GM11168 (cell line): ENCODE measurements around the gene ABCE1.

Experiments
- in situ Hi-C: fragments of 300-500 bp; cut with MboI; formaldehyde crosslinking; loops from one replicate; pipeline ENCODE4 v1.12.0; 2022; ENCODE audit warnings: low sequenced_read_pairs; ENCODE audit not compliant: unreplicated experiment

Gene ABCE1

DNA sequence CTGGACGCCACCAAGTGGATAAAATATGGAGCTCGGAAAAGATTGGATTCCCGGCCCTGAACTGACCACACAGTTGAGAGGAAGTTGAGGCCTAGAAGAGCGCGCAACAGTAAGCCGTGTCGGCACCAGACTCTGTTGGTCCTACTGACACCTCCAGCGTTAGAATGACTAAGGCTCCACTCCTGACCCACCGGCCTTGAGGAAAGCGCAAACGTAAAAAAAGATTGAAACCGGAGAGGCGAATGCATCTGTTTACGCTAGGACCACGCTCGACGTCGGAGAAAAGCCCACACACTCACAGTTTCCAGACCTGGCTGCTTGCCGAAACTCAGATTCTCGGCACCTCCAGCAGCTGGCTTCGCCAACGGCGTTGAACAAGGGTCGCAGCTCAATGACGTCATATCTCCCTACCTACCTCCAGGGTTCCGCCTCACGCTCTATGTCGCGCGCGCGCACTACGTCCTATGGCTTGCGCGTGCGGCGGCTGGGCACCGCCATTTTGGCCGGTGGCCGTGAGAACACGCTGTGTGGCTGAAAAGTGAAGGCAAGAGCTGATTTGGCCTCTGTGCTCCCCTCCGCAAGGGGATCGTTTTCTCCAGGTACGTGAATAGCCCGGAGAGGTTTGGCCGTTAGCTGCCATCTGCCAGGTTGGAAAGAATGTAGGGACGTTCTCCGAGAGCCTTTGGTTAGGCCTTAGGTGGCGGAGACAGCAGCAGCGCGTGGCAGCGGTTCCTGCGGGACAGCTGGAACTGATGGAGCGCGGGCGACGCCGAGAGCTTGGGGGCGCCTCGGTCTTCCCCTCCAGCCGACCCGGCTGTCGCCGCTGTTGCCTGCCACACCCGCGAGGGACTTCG lies at the start of gene ABCE1, which contains the start of gene ANAPC10:
TSS of gene ABCE1 (plus strand) at position 491 of the 854 bp plus-strand sequence. CDS start 6,102 bp downstream, outside the sequence.
TSS of gene ANAPC10 (minus strand) at position 376 of the 854 bp plus-strand sequence. CDS start 2,097 bp downstream, outside the sequence.
- in situ Hi-C loops = no loop called here

DNA sequence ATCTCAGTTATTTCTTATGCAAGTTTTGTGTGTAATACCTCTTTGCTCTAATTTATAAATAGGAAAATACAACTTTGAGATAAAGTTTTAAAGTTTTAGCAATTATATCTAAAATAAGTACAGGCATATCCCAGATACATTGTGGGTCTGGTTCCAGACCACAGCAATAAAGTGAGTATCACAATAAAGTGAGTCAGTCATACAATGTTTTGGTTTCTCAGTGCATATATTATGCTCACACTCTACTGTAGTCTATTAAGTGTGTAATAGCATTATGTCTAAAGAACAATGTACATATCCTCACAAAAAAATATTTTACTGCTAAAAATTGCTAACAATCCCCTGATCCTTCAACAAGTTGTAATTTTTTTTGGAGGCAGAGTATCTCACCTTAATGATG lies 49.3 kb upstream of the ABCE1 start:
- in situ Hi-C loops = loop anchor here (25.0 kb wide), 1 partner anchor 437 kb away; no protein-coding TSS in a partner anchor

DNA sequence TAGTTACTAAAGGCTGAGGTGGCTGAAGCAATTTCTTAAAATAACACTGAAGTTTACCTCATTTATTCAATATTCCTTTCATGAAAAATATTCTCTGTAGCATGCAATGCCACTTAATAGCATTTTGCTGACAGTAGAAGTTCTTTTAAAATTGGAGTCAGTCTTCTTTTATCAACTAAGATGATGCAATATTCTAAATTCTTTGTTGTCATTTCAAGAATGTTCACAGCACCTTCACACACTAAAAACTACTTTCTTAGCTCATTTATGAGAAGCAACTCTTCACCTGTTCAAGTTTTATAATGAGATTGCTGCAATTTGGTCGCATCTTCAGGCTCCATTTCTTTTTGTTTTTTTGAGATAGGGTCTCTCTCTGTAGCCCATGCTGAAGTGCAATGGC lies 48.9 kb upstream of the ABCE1 start:
- in situ Hi-C loops = loop anchor here (25.0 kb wide), 1 partner anchor 437 kb away; no protein-coding TSS in a partner anchor

DNA sequence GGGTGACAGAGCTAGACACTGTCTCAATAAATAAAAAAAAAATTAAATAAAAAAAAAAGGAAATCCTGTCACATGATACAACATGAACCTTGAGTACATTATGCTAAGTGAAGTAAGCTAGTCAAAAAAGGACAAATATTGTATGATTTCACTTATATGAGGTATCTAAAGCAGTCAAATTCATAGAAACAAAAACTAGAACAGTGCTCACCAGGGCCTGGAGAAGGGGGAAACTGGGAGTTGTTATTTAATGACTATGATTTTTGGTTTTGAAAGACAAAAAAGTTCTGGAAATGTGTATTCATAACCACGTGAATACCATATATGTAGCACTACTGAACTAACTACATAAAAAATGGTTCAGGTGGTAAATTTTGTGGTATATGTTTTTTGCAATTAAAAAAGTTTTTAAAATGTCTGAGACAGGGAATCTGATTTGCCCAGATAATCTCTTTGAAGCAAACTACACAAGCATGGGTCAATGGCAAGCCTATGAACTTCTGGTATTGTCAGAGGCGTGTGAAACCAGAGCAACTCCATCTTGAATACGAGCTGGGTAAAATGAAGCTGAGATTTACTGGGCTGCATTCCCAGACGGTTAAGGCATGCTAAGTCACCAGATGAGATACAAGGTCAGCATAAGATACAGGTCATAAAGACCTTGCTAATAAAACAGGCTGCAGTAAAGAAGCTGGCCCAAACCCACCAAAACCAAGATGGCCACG lies 42.4 kb upstream of the ABCE1 start:
- in situ Hi-C loops = loop anchor here (25.0 kb wide), 1 partner anchor 268 kb away; no protein-coding TSS in a partner anchor

DNA sequence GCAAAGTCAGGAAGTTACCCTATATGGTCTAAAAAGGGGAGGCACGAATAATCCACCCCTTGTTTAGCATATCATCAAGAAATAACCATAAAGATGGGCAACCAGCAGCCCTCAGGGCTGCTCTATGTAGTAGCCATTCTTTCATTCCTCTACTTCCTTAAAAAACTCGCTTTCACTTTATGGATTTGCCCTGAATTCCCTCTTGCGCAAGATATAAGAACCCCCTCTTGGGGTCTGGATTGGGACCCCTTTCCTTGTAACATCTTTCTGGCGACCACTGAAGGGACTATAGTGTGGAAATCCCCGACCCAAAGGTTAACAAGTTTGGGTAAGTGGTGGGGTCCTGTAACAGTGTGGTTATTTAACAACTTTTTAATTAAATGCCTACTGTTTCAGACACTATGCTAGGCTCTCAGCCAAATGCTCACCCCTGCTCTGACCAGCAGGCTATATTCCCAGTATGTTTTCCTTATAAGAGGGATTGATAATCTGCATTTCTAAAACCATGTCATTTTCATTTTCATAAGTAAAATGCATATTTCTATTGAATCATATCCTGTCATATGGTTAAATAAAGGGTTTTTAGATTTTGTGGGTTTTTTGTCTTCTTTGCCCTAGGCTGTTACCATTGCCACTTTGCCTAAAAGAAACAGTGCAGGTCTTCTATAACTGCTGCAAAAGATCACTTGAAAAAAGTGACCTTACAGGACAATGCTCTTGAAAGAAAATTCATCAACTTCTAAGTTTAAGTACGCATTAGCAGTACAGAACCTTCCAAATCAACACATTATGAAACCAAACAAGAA lies 41.6 kb upstream of the ABCE1 start:
- in situ Hi-C loops = loop anchor here (25.0 kb wide), 1 partner anchor 269 kb away; no protein-coding TSS in a partner anchor

DNA sequence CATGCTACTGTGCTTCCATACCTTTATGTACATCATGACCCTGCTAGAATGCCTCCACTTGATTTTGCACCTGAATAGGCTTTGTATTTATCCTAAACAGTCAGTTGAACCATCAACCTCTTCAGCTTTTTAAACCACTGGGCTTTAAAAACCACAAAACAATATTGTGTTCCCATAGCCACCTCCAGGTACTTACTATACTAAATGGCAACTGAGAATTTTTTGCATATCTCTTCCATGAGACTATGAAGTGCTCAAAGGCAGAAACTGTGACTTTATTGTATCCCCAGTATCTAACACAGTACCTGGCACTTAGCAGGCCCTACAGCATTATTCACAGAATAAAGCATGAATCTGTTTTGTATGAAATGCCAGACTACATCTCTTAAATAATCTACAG lies 39.9 kb upstream of the ABCE1 start:
- in situ Hi-C loops = loop anchor here (25.0 kb wide), 1 partner anchor 271 kb away; no protein-coding TSS in a partner anchor

DNA sequence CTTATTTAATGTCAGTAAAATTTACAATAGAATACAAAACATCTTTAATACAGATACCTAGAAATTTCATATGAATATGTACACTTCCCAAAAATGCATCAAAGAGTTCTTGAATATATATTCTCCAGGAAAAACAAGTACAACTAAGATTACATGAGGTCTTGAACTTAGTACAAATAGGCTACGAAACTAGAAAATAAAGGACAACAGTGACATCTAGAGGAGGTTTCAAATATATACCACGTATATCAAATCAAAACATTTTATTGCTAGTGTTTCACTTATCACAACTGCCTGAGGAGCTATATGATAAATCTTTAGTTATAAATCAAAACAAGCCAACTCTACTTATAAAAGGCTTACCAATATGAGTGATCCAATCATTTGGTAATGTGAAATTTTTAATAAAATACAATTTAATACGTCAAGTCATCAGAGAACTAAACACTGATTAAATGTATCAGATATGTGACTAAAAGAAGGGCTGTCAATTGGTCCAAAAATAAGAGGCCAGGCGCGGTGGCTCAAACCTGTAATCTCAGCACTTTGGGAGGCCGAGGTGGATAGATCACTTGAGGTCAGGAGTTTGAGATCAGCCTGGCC lies 36.7 kb upstream of the ABCE1 start:
- in situ Hi-C loops = loop anchor here (10.0 to 25.0 kb wide), 2 partner anchors 274 to 887 kb away; no protein-coding TSS in a partner anchor

DNA sequence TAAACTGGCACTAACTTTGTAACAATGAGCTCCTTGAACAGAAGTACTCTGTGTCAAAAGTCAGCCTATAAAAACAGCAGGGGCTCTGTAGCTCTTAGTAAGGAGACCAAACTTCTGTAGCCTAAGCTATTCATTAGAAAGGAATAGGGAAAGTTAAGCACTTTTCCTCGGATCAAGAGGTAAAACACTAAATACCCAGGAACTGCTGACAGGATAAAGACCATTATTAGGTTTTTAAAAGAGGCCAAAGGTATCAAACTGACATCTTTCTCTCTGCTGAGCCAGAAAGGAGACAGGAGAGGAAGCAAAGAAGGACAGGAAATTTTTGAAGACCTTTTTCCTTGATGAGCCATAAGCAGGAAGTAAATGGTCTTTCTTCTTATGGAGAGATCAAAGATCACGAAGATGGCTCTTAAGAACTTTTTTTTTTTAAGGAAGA lies 32.0 kb upstream of the ABCE1 start:
- in situ Hi-C loops = loop anchor here (10.0 to 25.0 kb wide), 2 partner anchors 279 to 891 kb away; no protein-coding TSS in a partner anchor

DNA sequence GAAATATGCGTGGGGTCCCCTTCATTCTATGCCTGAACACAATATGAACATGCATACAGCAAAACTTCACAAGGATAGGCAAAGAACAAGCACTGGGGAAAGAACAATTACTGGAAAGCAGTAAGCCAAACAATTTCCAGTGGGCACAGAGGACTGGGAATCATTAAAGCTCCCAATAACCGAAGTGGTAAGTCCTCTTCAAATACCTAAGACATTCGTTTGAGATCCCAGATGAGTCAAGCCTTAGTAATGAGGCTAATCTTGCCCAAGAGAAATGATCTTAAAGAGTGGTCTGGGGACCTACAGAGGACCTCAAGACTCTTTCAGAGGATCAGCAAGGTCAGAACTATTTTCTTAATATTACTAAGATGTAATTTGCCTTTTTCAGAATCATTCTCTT lies 28.8 kb upstream of the ABCE1 start:
- in situ Hi-C loops = loop anchor here (10.0 to 25.0 kb wide), 2 partner anchors 282 to 895 kb away; no protein-coding TSS in a partner anchor

DNA sequence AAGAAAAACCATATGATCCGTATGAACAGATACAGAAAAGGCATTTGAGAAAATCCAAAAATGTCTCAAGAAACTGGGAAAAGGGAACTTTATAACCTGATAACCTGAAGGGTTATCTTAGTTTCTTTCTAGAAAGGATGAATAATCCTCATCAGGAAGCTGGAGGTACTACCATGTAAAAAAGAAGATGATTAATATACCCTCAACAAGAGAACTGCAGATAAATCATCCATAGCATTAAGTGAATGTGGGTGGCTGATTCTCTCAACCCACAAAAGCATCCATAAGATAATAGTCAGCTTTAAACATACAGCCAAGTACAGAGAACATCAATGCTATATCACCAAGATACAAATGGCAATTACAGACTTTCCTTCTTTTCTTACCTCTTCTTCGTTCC lies 26.6 kb upstream of the ABCE1 start:
- in situ Hi-C loops = loop anchor here (25.0 kb wide), 1 partner anchor 284 kb away; no protein-coding TSS in a partner anchor

DNA sequence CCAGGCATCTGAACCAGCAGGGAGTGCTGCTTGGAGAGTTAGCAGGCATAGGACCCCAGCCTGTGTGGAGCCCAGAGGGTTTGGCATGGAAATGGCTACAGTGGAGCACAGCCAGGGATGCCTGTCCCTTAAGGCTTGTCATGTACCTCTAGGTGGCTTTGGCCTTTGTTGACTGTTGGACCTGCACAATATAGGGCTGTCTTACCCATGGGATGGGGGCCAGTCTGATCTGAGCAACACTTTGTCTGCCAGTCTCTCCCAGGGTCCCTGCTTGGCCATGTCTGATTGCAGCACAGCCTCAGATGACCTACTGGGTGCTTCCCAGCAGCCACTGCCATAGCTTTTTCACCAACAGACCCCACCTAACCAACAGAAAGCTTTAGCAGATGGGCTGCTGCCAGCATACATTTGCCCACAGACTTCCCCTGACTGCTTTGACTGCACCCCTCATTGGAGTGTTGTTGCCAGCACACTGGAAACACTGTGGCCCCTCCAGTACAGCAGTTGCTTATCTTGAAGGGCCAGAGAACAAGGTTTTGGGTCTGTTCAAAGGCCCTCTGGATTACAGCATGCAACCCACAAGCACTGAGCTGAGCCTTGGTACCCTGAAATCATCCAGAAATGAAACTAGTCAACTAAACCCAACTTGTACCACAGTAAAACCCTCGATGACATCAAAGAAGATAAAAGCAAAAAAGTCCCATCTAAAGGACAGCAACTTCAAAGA lies 22.2 kb upstream of the ABCE1 start:
- in situ Hi-C loops = no loop called here

DNA sequence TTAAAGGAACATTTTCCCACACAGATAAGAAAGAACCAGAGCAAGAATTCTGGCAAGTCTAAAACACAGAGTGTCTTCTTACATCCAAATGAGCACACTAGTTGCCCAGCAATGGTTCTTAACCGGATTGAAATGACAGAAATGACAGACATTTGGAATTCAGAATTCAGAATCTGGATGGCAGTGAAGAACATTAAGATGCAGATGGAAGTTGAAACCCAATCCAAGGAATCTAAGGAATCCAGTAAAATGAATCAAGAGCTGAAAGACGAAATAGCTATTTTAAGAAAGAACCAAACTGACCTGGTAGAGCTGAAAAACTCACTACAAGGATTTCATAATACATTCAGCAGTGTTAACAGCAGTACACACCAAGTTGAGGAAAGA lies 21.6 kb upstream of the ABCE1 start:
- in situ Hi-C loops = no loop called here

DNA sequence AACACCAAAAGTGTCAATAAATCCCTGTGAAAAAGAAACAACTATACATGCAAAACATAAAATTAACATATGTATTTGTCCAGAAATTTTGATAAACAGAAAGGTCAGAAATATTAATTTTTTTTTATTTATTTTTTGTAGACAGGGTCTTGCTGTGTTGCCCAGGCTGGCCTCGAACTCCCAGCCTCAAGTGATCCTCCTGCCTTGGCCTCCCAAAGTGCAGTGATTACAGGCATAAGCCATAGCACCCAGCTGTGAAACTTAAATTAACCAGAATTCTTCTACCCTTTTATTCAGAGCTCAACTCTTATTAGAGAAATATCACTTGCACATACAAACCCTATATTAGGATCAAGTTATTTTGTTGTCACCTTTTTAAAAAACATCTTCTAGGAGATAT lies 16.4 kb upstream of the ABCE1 start:
- in situ Hi-C loops = no loop called here

DNA sequence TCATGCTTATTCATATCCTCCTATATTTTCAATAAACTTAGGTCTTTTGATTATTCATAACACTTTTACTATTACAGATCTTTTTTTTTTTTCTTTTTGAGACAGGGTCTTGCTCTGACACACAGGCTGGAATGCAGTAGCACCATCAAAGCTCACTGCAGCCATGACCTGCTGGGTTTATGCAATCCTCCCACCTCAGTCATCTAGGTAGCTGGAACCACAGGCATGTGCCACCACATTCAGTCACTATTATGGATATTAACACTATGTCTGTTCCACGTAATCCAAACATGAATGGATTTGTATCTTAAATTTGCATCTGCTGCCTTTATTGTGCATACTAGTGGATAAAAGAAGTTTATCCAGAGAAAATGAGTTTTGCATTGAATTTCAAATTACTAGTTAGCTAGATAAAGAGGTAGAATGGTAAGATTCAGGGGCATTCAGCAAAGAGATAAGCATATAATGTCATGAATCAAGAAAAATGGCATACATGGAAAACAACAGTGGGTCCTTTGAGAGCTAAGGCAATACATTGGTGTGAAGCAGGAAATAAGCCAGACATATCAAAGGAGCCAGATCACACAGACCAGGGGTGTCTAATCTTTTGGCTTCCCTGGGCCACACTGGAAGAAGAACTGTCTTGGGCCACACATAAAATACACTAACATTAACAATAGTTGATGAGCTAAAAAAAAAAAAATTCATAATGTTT lies 14.1 kb upstream of the ABCE1 start:
- in situ Hi-C loops = no loop called here

DNA sequence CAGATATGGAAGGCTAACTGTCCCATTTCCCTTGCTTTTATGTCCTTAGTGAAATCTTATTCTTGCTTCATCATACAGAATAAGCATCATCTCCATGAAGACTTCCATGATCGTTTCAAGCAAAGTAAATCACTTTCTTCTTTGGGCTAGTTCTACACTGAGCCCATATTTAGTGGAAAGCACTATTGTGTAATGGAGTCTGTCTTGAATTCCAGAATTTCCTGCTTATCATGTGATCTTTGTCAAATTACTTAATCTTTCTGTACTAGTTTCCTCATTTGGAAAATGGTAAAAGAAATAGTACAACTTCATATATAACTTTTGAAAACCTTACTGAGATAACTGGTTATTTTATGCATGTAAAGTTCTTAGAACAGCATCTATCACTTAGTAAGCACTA lies 7.7 kb upstream of the ABCE1 start:
- in situ Hi-C loops = no loop called here

DNA sequence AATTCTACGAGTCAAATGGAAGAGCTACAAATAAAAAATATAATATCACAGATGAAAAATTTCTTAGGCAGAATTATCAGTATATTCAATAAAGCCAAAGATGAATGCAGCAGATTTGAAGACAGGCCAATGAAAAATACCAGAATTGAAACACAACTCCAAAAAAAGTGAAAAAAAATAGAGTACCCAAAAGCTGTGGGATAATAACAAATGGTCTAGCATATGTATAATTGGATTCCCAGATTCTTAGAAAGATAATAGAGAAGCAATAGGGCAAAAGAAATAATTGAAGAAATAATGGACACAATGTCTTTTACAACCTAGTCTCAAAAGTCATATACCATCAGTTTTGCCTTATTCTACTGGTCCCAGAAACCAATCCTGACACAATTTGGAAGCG lies 4.5 kb upstream of the ABCE1 start:
- in situ Hi-C loops = no loop called here

DNA sequence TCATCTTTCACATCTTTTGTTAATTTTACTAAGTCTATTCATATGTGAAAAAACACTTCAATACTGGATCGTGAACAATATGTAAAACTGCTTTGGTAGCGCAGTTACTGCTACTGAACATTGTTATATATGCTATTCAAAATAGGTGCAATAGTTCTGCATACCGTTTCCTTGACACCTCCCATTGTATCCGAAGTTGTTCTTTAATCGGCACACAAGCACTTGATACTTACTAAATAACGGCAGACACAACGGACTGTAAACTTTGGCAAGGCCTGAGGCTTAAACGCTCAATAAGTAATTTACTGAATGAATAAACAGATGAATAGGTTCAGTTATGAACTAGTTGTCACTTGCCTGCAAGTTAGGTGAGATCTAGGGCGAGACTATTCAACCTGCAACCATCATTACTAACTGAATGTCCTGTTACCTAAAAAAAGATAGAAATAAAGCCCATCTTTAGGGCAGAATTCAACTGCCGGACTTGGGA lies 735 bp upstream of the ABCE1 start:
- in situ Hi-C loops = no loop called here

DNA sequence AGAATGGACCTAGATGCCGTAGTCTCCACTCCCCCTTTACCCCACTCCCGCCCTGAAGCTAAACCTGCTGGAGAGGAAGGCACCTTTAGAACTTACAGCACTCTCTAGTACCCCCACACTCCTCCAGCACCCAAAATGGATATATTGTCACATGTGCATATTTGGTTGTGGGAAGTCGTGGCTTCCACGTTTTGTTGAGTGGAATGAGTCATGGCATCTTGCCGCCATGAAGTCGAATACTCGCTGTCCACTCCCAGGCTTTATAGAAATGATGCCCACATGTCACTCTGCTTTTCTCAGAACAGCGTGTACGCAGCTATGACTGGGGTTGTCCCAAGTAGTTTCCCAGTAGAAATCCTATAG lies 545 bp downstream of the ABCE1 start:
- in situ Hi-C loops = no loop called here
